22Rv1 (cell line): Measurements from ENCODE around the gene HOXB4.
A peak's percentile ranks its signal among the peaks of the same experiment; 100 is the strongest.

ENCODE experiments used
- H3K27ac ChIP-seq: fragments of 450-650 bp; 2 replicates; pipeline ENCODE4 v1.5.1; 2017
- ZFX ChIP-seq: fragments of 450-650 bp; IDR thresholded peaks from 2 replicates; pipeline ENCODE4 v1.6.1; 2017; ENCODE audit warnings: antibody characterized with exemption, borderline replicate concordance
- TF ChIP-seq, protein P1 (sequence below): fragments of 450-650 bp; IDR thresholded peaks from 2 replicates; pipeline ENCODE4 v1.5.1; 2017; ENCODE audit warnings: mild to moderate bottlenecking

The HOXB4 gene

DNA sequence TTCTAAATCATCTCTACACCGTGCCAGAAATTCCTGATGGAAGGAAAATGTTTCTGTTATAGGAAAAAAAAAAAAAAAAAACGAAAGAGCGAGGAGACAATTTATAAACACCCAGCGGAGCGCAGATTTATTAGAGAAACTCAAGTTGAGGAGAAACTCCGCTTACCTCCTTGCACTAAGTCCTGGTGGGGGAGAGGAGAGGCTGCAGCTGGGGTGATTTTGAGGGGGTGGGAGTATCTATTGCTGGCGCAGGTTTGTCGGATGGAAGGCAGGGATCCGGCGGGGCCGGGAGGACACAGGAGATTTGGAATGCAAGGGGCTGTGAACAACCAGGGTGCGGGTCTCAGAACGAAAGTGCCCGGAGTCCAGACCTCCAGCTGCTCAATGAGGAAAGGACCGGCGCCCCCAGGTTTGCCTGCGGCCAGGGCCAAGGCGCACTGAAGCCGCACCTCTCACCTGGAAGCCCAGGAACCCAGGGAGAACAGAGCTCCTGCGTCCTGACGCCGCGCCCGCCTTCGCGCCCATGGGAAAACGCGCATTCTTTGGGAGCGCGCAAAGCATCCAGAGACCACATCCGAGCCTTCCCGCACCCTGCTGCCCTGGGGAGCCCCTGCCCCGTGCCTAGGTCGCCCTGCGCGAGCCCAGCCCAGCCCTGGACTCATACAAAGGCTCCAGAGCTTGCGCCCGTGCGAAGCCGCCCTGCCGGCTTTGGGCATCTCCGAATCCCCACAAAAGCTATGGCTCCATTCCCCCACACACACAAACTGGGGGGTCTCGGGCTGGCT, 39.5 kb upstream of the HOXB4 start:
- H3K27ac ChIP-seq: peak overlapping the region; percentile 96
- no peak for TF ChIP-seq ZFX
- TF ChIP-seq, protein P1, sequence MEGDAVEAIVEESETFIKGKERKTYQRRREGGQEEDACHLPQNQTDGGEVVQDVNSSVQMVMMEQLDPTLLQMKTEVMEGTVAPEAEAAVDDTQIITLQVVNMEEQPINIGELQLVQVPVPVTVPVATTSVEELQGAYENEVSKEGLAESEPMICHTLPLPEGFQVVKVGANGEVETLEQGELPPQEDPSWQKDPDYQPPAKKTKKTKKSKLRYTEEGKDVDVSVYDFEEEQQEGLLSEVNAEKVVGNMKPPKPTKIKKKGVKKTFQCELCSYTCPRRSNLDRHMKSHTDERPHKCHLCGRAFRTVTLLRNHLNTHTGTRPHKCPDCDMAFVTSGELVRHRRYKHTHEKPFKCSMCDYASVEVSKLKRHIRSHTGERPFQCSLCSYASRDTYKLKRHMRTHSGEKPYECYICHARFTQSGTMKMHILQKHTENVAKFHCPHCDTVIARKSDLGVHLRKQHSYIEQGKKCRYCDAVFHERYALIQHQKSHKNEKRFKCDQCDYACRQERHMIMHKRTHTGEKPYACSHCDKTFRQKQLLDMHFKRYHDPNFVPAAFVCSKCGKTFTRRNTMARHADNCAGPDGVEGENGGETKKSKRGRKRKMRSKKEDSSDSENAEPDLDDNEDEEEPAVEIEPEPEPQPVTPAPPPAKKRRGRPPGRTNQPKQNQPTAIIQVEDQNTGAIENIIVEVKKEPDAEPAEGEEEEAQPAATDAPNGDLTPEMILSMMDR: no peak

DNA sequence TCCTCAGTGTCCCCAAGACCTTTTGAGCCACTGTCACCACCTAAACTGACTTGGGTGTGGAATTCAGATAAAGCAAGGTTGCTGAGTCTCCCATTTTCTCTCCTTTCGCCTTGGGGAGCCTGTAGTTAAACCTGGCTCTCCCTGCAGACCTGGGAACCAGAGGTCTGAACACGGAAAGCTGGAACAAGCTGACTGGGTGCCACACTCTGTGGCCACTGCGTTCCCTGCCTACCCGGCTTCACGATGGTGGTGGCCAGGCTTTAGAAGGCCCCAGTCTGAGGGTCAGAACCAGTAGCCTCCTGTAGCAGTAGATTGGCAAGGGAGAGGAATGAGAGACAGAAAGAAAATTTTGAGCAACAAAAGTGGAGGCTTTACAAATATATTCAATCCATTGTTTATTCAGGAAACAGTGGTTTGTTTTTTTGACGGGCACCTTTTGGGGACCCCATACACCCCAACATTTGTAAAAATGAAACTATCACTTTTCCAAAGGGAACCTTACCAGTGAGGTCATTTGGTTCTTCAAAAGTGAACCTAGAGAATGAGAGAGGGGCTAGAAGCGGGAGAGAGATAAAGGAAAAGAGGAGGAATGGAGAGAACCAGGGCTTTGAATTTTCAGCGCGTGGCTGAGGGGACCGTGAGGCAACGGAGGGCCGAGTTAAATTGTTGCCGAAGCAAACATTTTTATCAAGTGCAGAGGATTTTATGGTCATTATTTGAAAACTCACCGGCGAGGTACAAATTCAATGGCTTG, 38.7 kb upstream of the HOXB4 start:
- TF ChIP-seq, protein P1: no peak
- TF ChIP-seq ZFX: no peak
- H3K27ac ChIP-seq: peak overlapping the region; percentile 96

DNA sequence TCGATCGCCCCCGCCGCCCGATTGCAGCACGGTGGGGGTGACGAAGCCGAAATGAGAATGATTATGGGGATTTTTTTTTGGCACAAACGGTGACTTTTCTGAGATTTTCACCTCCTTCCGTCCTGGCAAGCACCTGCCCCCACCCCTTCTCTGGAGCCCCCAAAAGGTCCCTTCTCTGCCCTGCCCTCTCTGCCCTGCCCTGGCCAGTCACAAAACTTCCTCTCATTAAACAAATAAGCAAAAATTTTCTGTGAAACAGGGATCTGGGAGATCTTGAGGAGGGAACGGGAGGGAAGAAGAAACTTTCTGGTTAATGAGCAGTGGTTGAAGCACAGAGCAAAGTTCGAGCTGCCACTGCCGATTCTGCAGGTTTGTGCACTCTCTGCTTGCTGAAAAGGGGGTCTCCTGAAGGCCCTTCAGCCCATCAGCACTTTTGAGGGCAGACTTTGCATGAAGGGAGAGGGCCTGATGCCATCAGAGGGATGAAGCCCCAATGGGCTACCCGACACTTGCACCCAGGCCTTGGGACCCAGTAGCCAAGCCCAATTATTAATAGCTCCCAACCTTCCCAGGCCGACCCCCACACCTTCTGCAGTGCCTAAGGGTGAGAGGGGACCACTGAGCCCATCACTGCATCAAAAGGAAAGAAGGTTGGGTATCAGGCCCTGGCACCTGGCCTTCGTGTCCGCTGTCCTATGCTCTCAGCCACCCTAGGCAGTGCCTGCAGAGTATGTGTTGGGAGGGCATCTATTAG, 38.0 kb upstream of the HOXB4 start:
- TF ChIP-seq, protein P1: no peak
- TF ChIP-seq ZFX: no peak
- peak overlapping the region; percentile 96 for H3K27ac ChIP-seq

DNA sequence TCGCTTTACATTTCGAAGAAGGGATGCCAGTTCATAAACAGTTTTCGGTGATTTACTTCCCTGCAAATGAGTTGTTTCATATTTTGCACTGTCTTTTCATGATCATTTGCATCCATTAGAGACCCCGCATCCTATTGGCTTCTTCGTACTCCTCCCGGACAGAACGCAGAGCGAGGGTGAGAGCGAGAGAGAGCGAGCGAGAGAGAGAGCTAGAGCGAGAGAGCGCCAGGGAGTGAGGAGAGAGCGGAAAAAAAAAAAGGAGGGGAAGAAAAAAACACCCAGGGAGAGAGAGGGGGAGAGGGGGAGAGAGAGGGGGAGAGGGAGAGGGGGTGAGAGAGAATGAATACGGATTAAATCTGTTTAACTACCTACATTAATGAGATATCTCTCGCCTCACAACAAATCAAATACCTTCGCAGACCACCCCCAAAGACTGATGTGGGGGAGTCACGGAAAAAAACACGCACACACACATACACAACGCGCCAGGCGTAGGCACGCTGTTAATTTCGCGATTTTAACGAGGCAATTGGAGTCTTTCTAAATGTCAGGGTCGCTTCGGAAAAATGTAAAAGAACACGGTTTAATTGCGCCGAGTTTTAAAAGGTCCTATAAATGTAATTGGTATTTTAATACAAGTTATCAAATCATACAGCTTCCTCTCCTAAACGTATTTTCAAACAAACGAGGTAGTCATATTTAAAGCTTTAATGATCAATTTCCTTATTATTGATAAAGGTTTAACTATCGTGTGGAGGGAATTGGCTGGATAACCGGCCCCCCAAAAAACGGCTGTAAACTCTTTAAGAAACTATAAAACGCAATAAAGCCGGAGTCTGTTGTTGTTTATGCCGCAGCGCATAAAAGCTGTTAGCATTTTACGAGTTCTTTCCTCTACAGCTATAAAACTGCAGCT, 37.2 kb upstream of the HOXB4 start, which contains the start of gene HOXB8:
Gene HOXB8 (minus strand): TSS at position 246 of the 916 bp plus-strand sequence. CDS start 588 bp downstream, outside the sequence.
- TF ChIP-seq, protein P1: no peak
- TF ChIP-seq ZFX: no peak
- H3K27ac ChIP-seq: peak within 1 kb of the TSS; percentile 96

DNA sequence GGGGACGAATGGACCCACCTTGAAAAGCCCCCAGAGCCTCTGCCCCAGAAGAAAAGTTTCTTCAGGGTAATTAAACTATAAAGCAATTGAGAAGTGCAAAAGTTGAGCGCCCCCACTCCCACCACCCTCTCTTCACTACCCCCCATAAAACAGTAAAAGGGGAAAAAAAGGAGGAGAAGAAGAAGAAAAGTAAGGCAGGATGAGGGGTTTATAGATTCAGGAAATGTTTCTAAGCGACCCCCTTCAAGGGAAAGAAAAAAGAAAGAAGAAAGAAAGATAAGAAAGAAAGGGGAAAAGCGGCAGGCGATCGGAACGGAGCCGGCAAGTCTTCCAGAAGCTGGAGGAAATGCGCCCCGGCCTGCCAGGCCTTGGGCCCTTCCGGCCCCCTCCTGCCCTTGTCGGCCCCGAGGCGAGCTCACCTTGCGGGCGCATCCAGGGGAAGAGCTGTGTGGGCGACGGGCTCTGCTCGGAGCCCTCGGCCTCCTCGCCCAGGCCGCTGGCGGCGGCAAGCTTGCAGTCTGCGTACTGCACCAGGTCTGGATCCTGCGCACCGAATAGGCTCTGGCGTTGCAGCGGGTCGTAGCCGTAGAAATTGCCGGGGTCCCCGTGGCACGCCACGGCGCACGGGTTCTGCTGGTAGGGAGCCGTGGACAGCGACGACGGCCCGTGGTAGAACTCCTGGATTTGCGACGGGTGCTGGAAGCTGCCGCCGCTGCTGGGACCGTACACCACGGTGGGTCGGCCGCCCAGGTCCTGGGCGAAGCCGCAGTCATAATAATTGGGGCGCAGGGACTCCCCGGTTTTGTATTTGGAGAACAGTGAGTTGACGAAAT, 35.9 kb upstream of the HOXB4 start:
- H3K27ac ChIP-seq: peak overlapping the region; percentile 96
- TF ChIP-seq, protein P1: no peak
- no peak for TF ChIP-seq ZFX
